B cell (primary cell): ENCODE data around the gene DEFB123. TPM values are rescaled to one million over a fixed set of nuclear protein-coding genes. Genes with fewer than 3 reads are reported as not detected.

Experiments used
- ATAC-seq: fragments of 200-7000 bp; cut with Tn5 transposase; one replicate; pipeline ENCODE4 v1.10.0; 2021; ENCODE audit warnings: low read depth, mild to moderate bottlenecking, moderate number of reproducible peaks, moderate library complexity
- CTCF ChIA-PET: fragments of 350-600 bp; sonication (Branson Sonifier 250); formaldehyde crosslinking; loops from one replicate; lab custom pipeline; 2021; ENCODE audit warnings: antibody characterized with exemption, inconsistent platforms; lab: Charles Lee
- POLR2A ChIA-PET: fragments of 350-600 bp; sonication (Branson Sonifier 250); formaldehyde crosslinking; loops from one replicate; lab custom pipeline; 2021; ENCODE audit warnings: antibody characterized with exemption; lab: Charles Lee
- DNase-seq: peaks from one replicate; pipeline ENCODE4 v3.0.0; 2013
- H2AFZ ChIP-seq: 2 replicates; pipeline ENCODE4 v1.6.1; 2012; ENCODE audit warnings: mild to moderate bottlenecking, low read depth, low read length; ENCODE audit not compliant: insufficient read depth, poor library complexity, severe bottlenecking
- H3K27ac ChIP-seq, 2 donors: 1 replicate in 1 of 2; 2 replicates in 1 of 2; pipeline ENCODE4 v1.5.1; 2012 to 2013; ENCODE audit warnings: low read length in 2 of 2, mild to moderate bottlenecking in 2 of 2, moderate library complexity in 1 of 2
- H3K27me3 ChIP-seq, 4 experiments: fragments of 200-600 bp in 1 of 4; sonication (generic) in 1 of 4; replicated peaks in 1 of 4; 1 replicate in 2 of 4; 2 replicates in 2 of 4; pipeline versions ENCODE4 v1.6.1 to v1.7.0; 2013 to 2016; ENCODE audit warnings: low read length in 3 of 4, mild to moderate bottlenecking in 2 of 4, mixed read lengths in 1 of 4, moderate library complexity in 1 of 4; ENCODE audit not compliant: insufficient read depth in 4 of 4, control insufficient read depth in 3 of 4; ENCODE audit errors: control extremely low read depth in 1 of 4
- H3K36me3 ChIP-seq, 2 experiments: replicated peaks in 1 of 2; 1 replicate in 1 of 2; 2 replicates in 1 of 2; pipeline versions ENCODE4 v1.6.1 to v1.7.1; 2013; ENCODE audit warnings: low read length in 1 of 2; ENCODE audit not compliant: insufficient read depth in 2 of 2, control insufficient read depth in 1 of 2; ENCODE audit errors: control extremely low read depth in 1 of 2, extremely low read depth in 1 of 2
- H3K4me1 ChIP-seq, 2 donors: fragments of 200-600 bp in 1 of 2; sonication (generic) in 1 of 2; 1 replicate in 1 of 2; 2 replicates in 1 of 2; pipeline versions ENCODE4 v1.5.1 to v1.6.1; 2013 to 2017; ENCODE audit warnings: low read length in 2 of 2; ENCODE audit not compliant: control insufficient read depth in 2 of 2, insufficient read depth in 2 of 2
- H3K4me2 ChIP-seq: replicated peaks from 2 replicates; pipeline ENCODE3; 2012; ENCODE audit warnings: mild to moderate bottlenecking, low read depth, low read length; ENCODE audit not compliant: poor library complexity, severe bottlenecking
- H3K4me3 ChIP-seq, 5 experiments: fragments of 200-600 bp in 1 of 5; sonication (generic) in 1 of 5; 1 replicate in 3 of 5; 2 replicates in 2 of 5; pipeline versions ENCODE4 v1.5.1 to v1.7.0; 2011 to 2016; ENCODE audit warnings: low read length in 4 of 5, mild to moderate bottlenecking in 4 of 5, low read depth in 2 of 5, control low read depth in 1 of 5, moderate library complexity in 1 of 5; ENCODE audit not compliant: insufficient read depth in 1 of 5; ENCODE audit errors: control extremely low read depth in 1 of 5, extremely low read depth in 1 of 5
- H3K79me2 ChIP-seq: fragments of 200-600 bp; sonication (generic); one replicate; pipeline ENCODE4 v1.6.0; 2016; ENCODE audit warnings: low read length; ENCODE audit not compliant: control insufficient read depth, insufficient read depth
- H3K9ac ChIP-seq: fragments of 200-600 bp; sonication (generic); 2 replicates; pipeline ENCODE4 v1.6.1; 2017; ENCODE audit warnings: mild to moderate bottlenecking, low read length, moderate library complexity
- H3K9me3 ChIP-seq, 3 donors: one replicate each; pipeline versions ENCODE4 v1.6.1 to v1.7.1; 2013; ENCODE audit warnings: low read length in 2 of 3; ENCODE audit not compliant: control insufficient read depth in 2 of 3, insufficient read depth in 1 of 3; ENCODE audit errors: control extremely low read depth in 1 of 3
- H4K20me1 ChIP-seq: 2 replicates; pipeline ENCODE4 v1.6.0; 2012; ENCODE audit warnings: mild to moderate bottlenecking, low read length; ENCODE audit not compliant: insufficient read depth, control insufficient read depth, poor library complexity, severe bottlenecking
- H3K27ac Mint-ChIP-seq: one replicate; pipeline ENCODE4 v1.8.0; 2021; ENCODE audit warnings: mixed read lengths
- H3K27me3 Mint-ChIP-seq: one replicate; pipeline ENCODE4 v1.8.0; 2021; ENCODE audit warnings: mixed read lengths
- H3K4me1 Mint-ChIP-seq: one replicate; pipeline ENCODE4 v1.8.0; 2021; ENCODE audit warnings: mixed read lengths
- H3K4me3 Mint-ChIP-seq: one replicate; pipeline ENCODE4 v1.8.0; 2021; ENCODE audit warnings: mixed read lengths
- H3K9me3 Mint-ChIP-seq: one replicate; pipeline ENCODE4 v1.8.0; 2022; ENCODE audit warnings: mixed read lengths; ENCODE audit not compliant: insufficient read depth
- CTCF ChIP-seq: fragments of 200-600 bp; IDR thresholded peaks from one replicate; pipeline ENCODE4 v1.8.0; 2022; ENCODE audit warnings: antibody characterized with exemption, mild to moderate bottlenecking
- EZH2 ChIP-seq: IDR thresholded peaks from 2 replicates; pipeline ENCODE4 v1.6.1; 2012; ENCODE audit warnings: borderline replicate concordance, low read depth, mild to moderate bottlenecking, moderate library complexity, low read length; ENCODE audit not compliant: insufficient read depth, poor library complexity, severe bottlenecking
- WGBS: methylation state at CpG from one replicate; pipeline ENCODE4 v1.1.5; 2013; ENCODE audit warnings: missing lambda C conversion rate; ENCODE audit not compliant: insufficient coverage; 5-methylcytosine and 5-hydroxymethylcytosine counted together
- intact Hi-C: fragments of 100-400 bp; cut with micrococcal nuclease; formaldehyde crosslinking; loops from one replicate; pipeline ENCODE4 v1.10.0; 2022
- polyA plus RNA-seq: library from polyadenylated mRNA; depleted of rRNA; stranded (reverse); fragments of >200 nt; gene quantifications from 2 replicates; pipeline ENCODE4 v1.2.3, GENCODE V29; 2012
- total RNA-seq, 2 donors: library from RNA; stranded (reverse); fragments of 120-200 nt in 1 of 2; gene quantifications; 1 replicate in 1 of 2; 2 replicates in 1 of 2; pipeline versions ENCODE4 v1.2.3 to v1.2.4, GENCODE V29; 2013 to 2022

DEFB123 gene
- total and polyA plus RNA-seq, 2 donors (not counting 1 experiment from before 2014, with no cell fraction given): not detected

- no peak overlapping the region for H3K27ac Mint-ChIP-seq
- Histone ChIP-seq H3K79me2 (no peaks in the 10 kb centered on the region), H3K9me3 (no peaks in the 10 kb centered on the region), H4K20me1 (no peaks in the 10 kb centered on the region), H3K9ac (no peak overlapping the region), H2AFZ (no peak overlapping the region), H3K27me3 (peaks cover 0 to 5% (median 3%) of the 10 kb centered on the region in 4 experiments), H3K4me3 (no peak overlapping the region), H3K27ac (no peak overlapping the region), H3K4me2 (no peak overlapping the region), H3K36me3 (no peaks in the 10 kb centered on the region), H3K4me1 (no peaks in the 10 kb centered on the region)
- POLR2A ChIA-PET: no interaction called here
- H3K27me3 Mint-ChIP-seq: peaks cover 27% of the 10 kb centered on the region
- no peak for TF ChIP-seq EZH2
- no peak for TF ChIP-seq CTCF
- no peaks in the 10 kb centered on the region for H3K4me1 Mint-ChIP-seq
- H3K9me3 Mint-ChIP-seq: no peaks in the 10 kb centered on the region
- ATAC-seq (no peak), DNase-seq (no peak)
- 81% methylated on average over 14 of the region's 15 CpGs for WGBS
- intact Hi-C loops: no loop called here
- CTCF ChIA-PET: interaction anchor here (1.2 kb wide), 1 partner anchor 11 kb away, joined by 3 read pairs; no protein-coding TSS in a partner anchor
- H3K4me3 Mint-ChIP-seq: no peak overlapping the region
These were observed 56.4 kb downstream of the DEFB123 start for GRCh38 chr20:31496761-31497295.

- Mint-ChIP-seq H3K9me3 (no peaks in the 10 kb centered on the region), H3K27ac (no peak overlapping the region), H3K27me3 (peaks cover 27% of the 10 kb centered on the region), H3K4me1 (no peaks in the 10 kb centered on the region), H3K4me3 (no peak overlapping the region)
- no peak for DNase-seq
- 52% methylated on average over 6 of the region's 6 CpGs for WGBS
- Histone ChIP-seq H2AFZ (no peak overlapping the region), H4K20me1 (no peaks in the 10 kb centered on the region), H3K4me3 (no peak overlapping the region), H3K79me2 (no peaks in the 10 kb centered on the region), H3K9ac (no peak overlapping the region), H3K27ac (no peak overlapping the region), H3K9me3 (no peaks in the 10 kb centered on the region), H3K4me1 (peaks cover 0 to 2% of the 10 kb centered on the region in 2 donors), H3K4me2 (no peak overlapping the region), H3K27me3 (peaks cover 0 to 5% (median 3%) of the 10 kb centered on the region in 4 experiments), H3K36me3 (no peaks in the 10 kb centered on the region)
- intact Hi-C loops: no loop called here
- no peak for ATAC-seq
- ChIA-PET CTCF (no interaction called here), POLR2A (no interaction called here)
- no peak for TF ChIP-seq EZH2
- TF ChIP-seq CTCF: no peak
These were observed 57.6 kb downstream of the DEFB123 start for GRCh38 chr20:31497838-31498540.
